ENCODE results near the gene PATJ. TPM values are rescaled to one million over a fixed set of nuclear protein-coding genes. Genes with fewer than 3 reads are reported as not detected.

PATJ gene
- total RNA-seq, 8 experiments from 2014 or later = 2.7 to 173 (median 22.4) TPM

GRCh38 chr1:62092110-62092509 is 349.8 kb downstream of the PATJ start:
- no peaks in the 10 kb centered on the region for H3K4me1 ChIP-seq (replicated peaks in 1 of 2)
- in situ Hi-C loops (cut with MboI; ENCODE audit: low pct_unique_long_range_greater_than_20kb in 2 of 9, low sequenced_read_pairs in 9 of 9, unreplicated experiment in 9 of 9) = no loop called here
- no peak for ATAC-seq (replicated peaks in 6 of 8)

GRCh38 chr1:62093261-62093660 is 351.0 kb downstream of the PATJ start:
- in situ Hi-C loops (cut with MboI; ENCODE audit: low pct_unique_long_range_greater_than_20kb in 2 of 9, low sequenced_read_pairs in 9 of 9, unreplicated experiment in 9 of 9) = no loop called here

More at GRCh38 chr1:62092110-62092509, 349.8 kb downstream of the PATJ start:
- 89 to 100% (median 95%) methylated on average over 1 to 4 of the region's 4 CpGs; no CpG with 5 or more reads in 1 of the 10 experiments for WGBS, 10 experiments
- Histone ChIP-seq H3K27ac (no peak overlapping the region), H3K4me3 (no peak overlapping the region)

GRCh38 chr1:62097464-62097863 is 355.2 kb downstream of the PATJ start:
- in situ Hi-C loops (cut with MboI; ENCODE audit: low pct_unique_long_range_greater_than_20kb in 2 of 9, low sequenced_read_pairs in 9 of 9, unreplicated experiment in 9 of 9) = no loop called here
- H3K27ac ChIP-seq = no peak overlapping the region
- ATAC-seq (replicated peaks in 6 of 8) = no peak
- no peaks in the 10 kb centered on the region for H3K4me1 ChIP-seq (replicated peaks in 1 of 2)
- no peak overlapping the region for H3K4me3 ChIP-seq
- 70 to 93% (median 87%) methylated on average over 1 to 3 of the region's 3 CpGs; no CpG with 5 or more reads in 2 of the 10 experiments for WGBS, 10 experiments

More at GRCh38 chr1:62093261-62093660, 351.0 kb downstream of the PATJ start:
- no peak overlapping the region for H3K4me3 ChIP-seq
- 56 to 88% (median 78%) methylated on average over 3 of the region's 3 CpGs; no CpG with 5 or more reads in 1 of the 10 experiments for WGBS, 10 experiments
- no peaks in the 10 kb centered on the region for H3K4me1 ChIP-seq (replicated peaks in 1 of 2)
- no peak overlapping the region for H3K27ac ChIP-seq
- no peak for ATAC-seq (replicated peaks in 6 of 8)

- ATAC-seq (replicated peaks in 6 of 8) = no peak
- WGBS, 10 experiments = 74 to 100% (median 93%) methylated on average over 1 to 2 of the region's 2 CpGs; no CpG with 5 or more reads in 3 of the 10 experiments
- H3K27ac ChIP-seq = no peak overlapping the region
- in situ Hi-C loops (cut with MboI; ENCODE audit: low pct_unique_long_range_greater_than_20kb in 2 of 9, low sequenced_read_pairs in 9 of 9, unreplicated experiment in 9 of 9) = no loop called here
- H3K4me1 ChIP-seq (replicated peaks in 1 of 2) = no peaks in the 10 kb centered on the region
- H3K4me3 ChIP-seq = no peak overlapping the region
These were observed 358.2 kb downstream of the PATJ start for GRCh38 chr1:62100442-62100841.

- in situ Hi-C loops (cut with MboI; ENCODE audit: low pct_unique_long_range_greater_than_20kb in 2 of 9, low sequenced_read_pairs in 9 of 9, unreplicated experiment in 9 of 9) = no loop called here
- no peak overlapping the region for H3K4me3 ChIP-seq
- 0 to 100% (median 83%) methylated on average over 1 to 3 of the region's 3 CpGs; no CpG with 5 or more reads in 2 of the 10 experiments for WGBS, 10 experiments
- H3K4me1 ChIP-seq (replicated peaks in 1 of 2) = no peaks in the 10 kb centered on the region
- ATAC-seq (replicated peaks in 6 of 8) = peak in 3 of 8 experiments; percentile 90 to 92 (median 91)
- no peak overlapping the region for H3K27ac ChIP-seq
These were observed 361.6 kb downstream of the PATJ start for GRCh38 chr1:62103846-62104245.

GRCh38 chr1:62107923-62108322 is 365.6 kb downstream of the PATJ start:
- Histone ChIP-seq H3K4me3 (no peak overlapping the region), H3K4me1 (replicated peaks in 1 of 2) (peaks cover 0 to 3% of the 10 kb centered on the region in 2 donors), H3K27ac (no peak overlapping the region)
- in situ Hi-C loops (cut with MboI; ENCODE audit: low pct_unique_long_range_greater_than_20kb in 2 of 9, low sequenced_read_pairs in 9 of 9, unreplicated experiment in 9 of 9) = no loop called here
- ATAC-seq (replicated peaks in 6 of 8) = no peak
- 0 to 100% (median 62%) methylated on average over 1 of the region's 1 CpG; no CpG with 5 or more reads in 2 of the 10 experiments for WGBS, 10 experiments

- WGBS, 10 experiments = 18 to 82% (median 68%) methylated on average over 4 to 5 of the region's 5 CpGs; no CpG with 5 or more reads in 1 of the 10 experiments
These were observed 366.8 kb downstream of the PATJ start for GRCh38 chr1:62109124-62109523.

GRCh38 chr1:62110198-62110817 is 368.0 kb downstream of the PATJ start:
- no peak for ATAC-seq (replicated peaks in 6 of 8)
- Histone ChIP-seq H3K4me1 (replicated peaks in 1 of 2) (peaks cover 0 to 3% of the 10 kb centered on the region in 2 donors), H3K27ac (no peak overlapping the region), H3K4me3 (no peak overlapping the region)
- in situ Hi-C loops (cut with MboI; ENCODE audit: low pct_unique_long_range_greater_than_20kb in 2 of 9, low sequenced_read_pairs in 9 of 9, unreplicated experiment in 9 of 9) = no loop called here
- 30 to 83% (median 74%) methylated on average over 4 to 11 of the region's 11 CpGs; no CpG with 5 or more reads in 2 of the 10 experiments for WGBS, 10 experiments

More at GRCh38 chr1:62109124-62109523, 366.8 kb downstream of the PATJ start:
- ATAC-seq (replicated peaks in 6 of 8) = peak in 3 of 8 experiments; percentile 26 to 79 (median 44)
- no peak overlapping the region for H3K4me3 ChIP-seq
- H3K27ac ChIP-seq = no peak overlapping the region
- in situ Hi-C loops (cut with MboI; ENCODE audit: low pct_unique_long_range_greater_than_20kb in 2 of 9, low sequenced_read_pairs in 9 of 9, unreplicated experiment in 9 of 9) = no loop called here
- peaks cover 0 to 3% of the 10 kb centered on the region in 2 donors for H3K4me1 ChIP-seq (replicated peaks in 1 of 2)

- in situ Hi-C loops (cut with MboI; ENCODE audit: low pct_unique_long_range_greater_than_20kb in 2 of 9, low sequenced_read_pairs in 9 of 9, unreplicated experiment in 9 of 9) = no loop called here
- Histone ChIP-seq H3K4me3 (no peak overlapping the region), H3K4me1 (replicated peaks in 1 of 2) (peaks cover 0 to 3% of the 10 kb centered on the region in 2 donors), H3K27ac (no peak overlapping the region)
- 80 to 100% (median 94%) methylated on average over 1 of the region's 1 CpG; no CpG with 5 or more reads in 4 of the 10 experiments for WGBS, 10 experiments
- ATAC-seq (replicated peaks in 6 of 8) = no peak
These were observed 368.8 kb downstream of the PATJ start for GRCh38 chr1:62111084-62111483.

GRCh38 chr1:62113507-62113906 is 371.2 kb downstream of the PATJ start:
- Histone ChIP-seq H3K4me1 (replicated peaks in 1 of 2) (peaks cover 0 to 3% of the 10 kb centered on the region in 2 donors), H3K4me3 (no peak overlapping the region), H3K27ac (no peak overlapping the region)
- no peak for ATAC-seq (replicated peaks in 6 of 8)
- in situ Hi-C loops (cut with MboI; ENCODE audit: low pct_unique_long_range_greater_than_20kb in 2 of 9, low sequenced_read_pairs in 9 of 9, unreplicated experiment in 9 of 9) = no loop called here

GRCh38 chr1:62117018-62117750 is 374.9 kb downstream of the PATJ start:
- in situ Hi-C loops (cut with MboI; ENCODE audit: low pct_unique_long_range_greater_than_20kb in 2 of 9, low sequenced_read_pairs in 9 of 9, unreplicated experiment in 9 of 9) = no loop called here
- 0 to 100% (median 72%) methylated on average over 1 to 6 of the region's 6 CpGs for WGBS, 10 experiments
- no peaks in the 10 kb centered on the region for H3K4me1 ChIP-seq (replicated peaks in 1 of 2)
- H3K27ac ChIP-seq = no peak overlapping the region
- peak in 3 of 8 experiments; percentile 63 to 89 (median 80) for ATAC-seq (replicated peaks in 6 of 8)
- H3K4me3 ChIP-seq = no peak overlapping the region

GRCh38 chr1:62126579-62127290 is 384.5 kb downstream of the PATJ start:
- in situ Hi-C loops (cut with MboI; ENCODE audit: low pct_unique_long_range_greater_than_20kb in 2 of 9, low sequenced_read_pairs in 9 of 9, unreplicated experiment in 9 of 9) = no loop called here
- ATAC-seq (replicated peaks in 6 of 8) = peak in 3 of 8 experiments; percentile 52 to 91 (median 70)
- H3K4me3 ChIP-seq = no peak overlapping the region
- H3K27ac ChIP-seq = no peak overlapping the region
- no peaks in the 10 kb centered on the region for H3K4me1 ChIP-seq (replicated peaks in 1 of 2)
- 0 to 100% (median 89%) methylated on average over 1 to 5 of the region's 5 CpGs for WGBS, 10 experiments

- 70 to 100% (median 90%) methylated on average over 1 to 13 of the region's 14 CpGs; no CpG with 5 or more reads in 1 of the 10 experiments for WGBS, 10 experiments
- Histone ChIP-seq H3K4me3 (no peak overlapping the region), H3K27ac (no peak overlapping the region), H3K4me1 (replicated peaks in 1 of 2) (no peaks in the 10 kb centered on the region)
- in situ Hi-C loops (cut with MboI; ENCODE audit: low pct_unique_long_range_greater_than_20kb in 2 of 9, low sequenced_read_pairs in 9 of 9, unreplicated experiment in 9 of 9) = no loop called here
- no peak for ATAC-seq (replicated peaks in 6 of 8)
These were observed 386.5 kb downstream of the PATJ start for GRCh38 chr1:62128745-62129144.

Measured in motor neuron (in vitro differentiated cells).